Endothelial cell of umbilical vein (primary cell): ENCODE measurements around the gene C11orf21. TPM values are rescaled to one million over a fixed set of nuclear protein-coding genes. Genes with fewer than 3 reads are reported as not detected.

Experiments used
- BruUV-seq: library from RNA; stranded (reverse); fragments of 400-500 nt; replicated peaks from 2 replicates; lab custom pipeline; 2021; lab: Mats Ljungman, UMichigan
- CTCF ChIA-PET: fragments of 300-600, 350-600 bp; sonication (Branson Sonifier 250); formaldehyde crosslinking; loops from one replicate; lab custom pipeline; 2021; ENCODE audit warnings: antibody characterized with exemption, inconsistent platforms; lab: Charles Lee
- POLR2A ChIA-PET: fragments of 300-600, 350-600 bp; sonication (Branson Sonifier 250); formaldehyde crosslinking; loops from one replicate; lab custom pipeline; 2021; ENCODE audit warnings: antibody characterized with exemption, inconsistent platforms; lab: Charles Lee
- DNase-seq: peaks from one replicate; pipeline ENCODE4 v3.0.0-alpha.2; 2011; ENCODE audit warnings: low read depth, low spot score
- FAIRE-seq: peaks from 2 replicates; lab custom pipeline; 2011; peaks lifted over from hg19 to GRCh38; lab: Jason Lieb, UNC
- H2AFZ ChIP-seq: 2 replicates; pipeline ENCODE4 v1.6.0; 2012; ENCODE audit warnings: low read depth, low read length, control low read depth, inconsistent platforms
- H3K27ac ChIP-seq: 2 replicates; pipeline ENCODE4 v1.5.1; 2011; ENCODE audit warnings: low read depth, mild to moderate bottlenecking, control low read depth, low read length, moderate library complexity; ENCODE audit not compliant: insufficient read depth
- H3K27me3 ChIP-seq, 2 experiments: 2 replicates each; pipeline versions ENCODE4 v1.6.0 to v1.6.1; 2011; ENCODE audit warnings: low read length in 2 of 2, mixed read lengths in 1 of 2; ENCODE audit not compliant: control insufficient read depth in 2 of 2, insufficient read depth in 2 of 2
- H3K36me3 ChIP-seq, 2 experiments: 2 replicates in 1 of 2; 3 replicates in 1 of 2; pipeline ENCODE4 v1.5.1; 2011; ENCODE audit warnings: low read length in 2 of 2, mild to moderate bottlenecking in 1 of 2, moderate library complexity in 1 of 2; ENCODE audit not compliant: control insufficient read depth in 2 of 2, insufficient read depth in 2 of 2; ENCODE audit errors: extremely low read depth in 1 of 2
- H3K4me1 ChIP-seq: 3 replicates; pipeline ENCODE4 v1.5.1; 2011; ENCODE audit warnings: mild to moderate bottlenecking, low read length; ENCODE audit not compliant: control insufficient read depth, insufficient read depth; ENCODE audit errors: extremely low read depth
- H3K4me2 ChIP-seq: 2 replicates; pipeline ENCODE4 v1.6.1; 2011; ENCODE audit warnings: low read length, control low read depth, mixed read lengths; ENCODE audit not compliant: insufficient read depth
- H3K4me3 ChIP-seq, 3 experiments: fragments of 200-600 bp in 1 of 3; sonication (generic), shearing (Covaris generic) in 1 of 3; replicated peaks in 1 of 3; 2 replicates each; pipeline ENCODE4 v1.5.1; 2011 to 2016; ENCODE audit warnings: control low read depth in 3 of 3, low read length in 3 of 3, mild to moderate bottlenecking in 2 of 3, inconsistent platforms in 1 of 3, low read depth in 1 of 3, moderate library complexity in 1 of 3; ENCODE audit not compliant: insufficient read depth in 1 of 3
- H3K79me2 ChIP-seq: 2 replicates; pipeline ENCODE4 v1.6.0; 2012; ENCODE audit warnings: low read length, inconsistent platforms; ENCODE audit not compliant: control insufficient read depth, insufficient read depth
- H3K9ac ChIP-seq: replicated peaks from 2 replicates; pipeline ENCODE3; 2011; ENCODE audit warnings: low read length, control low read depth; ENCODE audit not compliant: insufficient read depth; ENCODE audit errors: extremely low read depth
- H3K9me1 ChIP-seq: replicated peaks from 3 replicates; pipeline ENCODE4 v1.6.0; 2011; ENCODE audit warnings: mild to moderate bottlenecking, low read length; ENCODE audit not compliant: control insufficient read depth, insufficient read depth; ENCODE audit errors: extremely low read depth
- H3K9me3 ChIP-seq: replicated peaks from 2 replicates; pipeline ENCODE4 v1.5.1; 2012; ENCODE audit warnings: low read length, inconsistent platforms; ENCODE audit not compliant: control insufficient read depth, insufficient read depth
- H4K20me1 ChIP-seq: replicated peaks from 2 replicates; pipeline ENCODE3; 2011; ENCODE audit warnings: mild to moderate bottlenecking, low read length; ENCODE audit not compliant: control insufficient read depth, insufficient read depth; ENCODE audit errors: extremely low read depth
- EZH2 ChIP-seq: IDR thresholded peaks from 2 replicates; pipeline ENCODE4 v1.6.1; 2012; ENCODE audit warnings: borderline replicate concordance, low read depth, mild to moderate bottlenecking, moderate library complexity, low read length, inconsistent platforms; ENCODE audit not compliant: severe bottlenecking
- FOS ChIP-seq: IDR thresholded peaks from 2 replicates; pipeline ENCODE4 v1.6.1; 2011; ENCODE audit warnings: mild to moderate bottlenecking, low read length, moderate library complexity, borderline replicate concordance; ENCODE audit not compliant: insufficient read depth
- GATA2 ChIP-seq: IDR thresholded peaks from 2 replicates; pipeline ENCODE4 v1.7.0; 2011; ENCODE audit warnings: low read depth, mild to moderate bottlenecking, moderate library complexity, mixed read lengths, low read length; ENCODE audit not compliant: insufficient read length, insufficient read depth
- JUN ChIP-seq: IDR thresholded peaks from 2 replicates; pipeline ENCODE4 v1.6.1; 2011; ENCODE audit warnings: borderline replicate concordance, low read depth; ENCODE audit not compliant: insufficient read length, insufficient read depth
- MYC ChIP-seq: IDR thresholded peaks from one replicate; pipeline ENCODE4 v1.6.1; 2011; ENCODE audit warnings: mild to moderate bottlenecking, low read depth, low read length
- POLR2A ChIP-seq: IDR thresholded peaks from 2 replicates; pipeline ENCODE4 v1.6.1; 2012; ENCODE audit warnings: low read depth, mild to moderate bottlenecking, control low read depth, low read length
- POLR2AphosphoS5 ChIP-seq: IDR thresholded peaks from 2 replicates; pipeline ENCODE4 v1.6.1; 2012; ENCODE audit warnings: low read depth, mild to moderate bottlenecking, control low read depth, low read length, moderate library complexity; ENCODE audit not compliant: insufficient read depth
- dilution Hi-C: fragments of 300-500 bp; cut with MboI; formaldehyde crosslinking; loops from one replicate; pipeline ENCODE4 v1.15.0; 2019; ENCODE audit warnings: low sequenced_read_pairs; ENCODE audit not compliant: extremely low pct_ligation_motif_present
- intact Hi-C: fragments of 100-400 bp; cut with micrococcal nuclease; formaldehyde crosslinking; loops from one replicate; pipeline ENCODE4 v1.10.0; 2022
- polyA plus RNA-seq, 4 experiments: library from polyadenylated mRNA; depleted of rRNA in 3 of 4; stranded (reverse) in 3 of 4; unstranded in 1 of 4; fragments of >200 nt; gene quantifications; 2 replicates each; pipeline versions ENCODE4 v1.2.1 to v1.2.3, GENCODE V29; 2011 to 2012; ENCODE audit warnings: missing spikeins in 1 of 4
- total RNA-seq: library from RNA; stranded (reverse); gene quantifications from 2 replicates; pipeline ENCODE4 v1.2.3, GENCODE V29; 2021
- TF ChIP-seq, protein P1 (sequence below): IDR thresholded peaks from 2 replicates; pipeline ENCODE4 v1.6.1; 2011; ENCODE audit not compliant: insufficient read depth, insufficient read length
- TF ChIP-seq, protein P2 (sequence below), 2 donors: IDR thresholded peaks; 1 replicate in 1 of 2; 2 replicates in 1 of 2; pipeline ENCODE4 v1.5.1; 2011; ENCODE audit warnings: low read length in 2 of 2, mild to moderate bottlenecking in 2 of 2, moderate library complexity in 2 of 2, control low read depth in 1 of 2, inconsistent platforms in 1 of 2, low read depth in 1 of 2; ENCODE audit not compliant: insufficient read depth in 1 of 2; ENCODE audit errors: extremely low read depth in 1 of 2

Gene C11orf21
- total and polyA plus RNA-seq, 2 donors (not counting 3 experiments of a cell fraction or from before 2014, with no cell fraction given), result not detected

DNA sequence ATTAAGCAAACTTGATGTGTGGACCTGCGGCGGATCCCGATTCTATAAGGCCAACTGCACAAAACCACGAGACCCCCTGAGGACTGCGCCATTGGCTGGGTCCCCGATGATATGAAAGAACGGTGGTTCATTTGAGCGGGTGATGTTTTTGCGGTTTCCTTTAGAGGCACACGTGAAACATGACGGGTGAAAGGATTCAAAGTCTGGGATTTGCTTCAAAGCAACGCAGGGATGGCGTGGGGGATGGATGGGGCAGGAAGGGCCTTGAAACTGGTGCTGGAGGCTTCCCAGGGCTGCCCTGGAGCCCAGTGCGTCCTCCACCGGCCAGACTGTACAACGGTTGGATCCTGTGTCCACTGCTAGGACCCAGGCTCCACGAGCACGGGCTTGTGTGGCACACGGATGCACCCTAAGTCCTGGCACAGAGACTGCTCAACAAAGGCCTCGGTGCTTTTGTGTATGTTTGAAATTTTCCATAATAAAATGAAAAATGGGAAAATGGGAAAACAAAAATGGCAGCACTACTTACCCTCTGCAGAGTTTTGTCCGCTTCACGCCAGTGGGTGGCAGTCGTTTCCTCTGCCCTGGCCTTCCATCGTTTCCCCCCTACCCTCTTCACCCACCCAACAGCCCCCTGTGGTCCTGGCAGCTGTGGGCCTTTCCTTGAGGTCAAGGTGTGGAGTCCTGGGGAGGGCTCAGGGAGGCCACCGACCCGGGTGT, 35.0 kb downstream of the C11orf21 start:
- Histone ChIP-seq H2AFZ (no peak overlapping the region), H3K9me3 (no peaks in the 10 kb centered on the region), H3K9ac (no peak overlapping the region), H4K20me1 (no peaks in the 10 kb centered on the region), H3K9me1 (no peaks in the 10 kb centered on the region), H3K4me3 (no peak overlapping the region), H3K4me2 (no peak overlapping the region), H3K79me2 (no peaks in the 10 kb centered on the region), H3K36me3 (no peaks in the 10 kb centered on the region), H3K27ac (no peak overlapping the region), H3K4me1 (no peaks in the 10 kb centered on the region), H3K27me3 (peaks cover 23 to 34% of the 10 kb centered on the region in 2 experiments)
- ChIA-PET POLR2A (no interaction called here), CTCF (no interaction called here)
- FAIRE-seq, result no peak
- TF ChIP-seq MYC (no peak), GATA2 (no peak), POLR2A (no peak), POLR2AphosphoS5 (no peak), EZH2 (no peak), FOS (no peak), JUN (no peak)
- TF ChIP-seq, protein P1, sequence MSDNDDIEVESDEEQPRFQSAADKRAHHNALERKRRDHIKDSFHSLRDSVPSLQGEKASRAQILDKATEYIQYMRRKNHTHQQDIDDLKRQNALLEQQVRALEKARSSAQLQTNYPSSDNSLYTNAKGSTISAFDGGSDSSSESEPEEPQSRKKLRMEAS, result no peak
- TF ChIP-seq, protein P2, sequence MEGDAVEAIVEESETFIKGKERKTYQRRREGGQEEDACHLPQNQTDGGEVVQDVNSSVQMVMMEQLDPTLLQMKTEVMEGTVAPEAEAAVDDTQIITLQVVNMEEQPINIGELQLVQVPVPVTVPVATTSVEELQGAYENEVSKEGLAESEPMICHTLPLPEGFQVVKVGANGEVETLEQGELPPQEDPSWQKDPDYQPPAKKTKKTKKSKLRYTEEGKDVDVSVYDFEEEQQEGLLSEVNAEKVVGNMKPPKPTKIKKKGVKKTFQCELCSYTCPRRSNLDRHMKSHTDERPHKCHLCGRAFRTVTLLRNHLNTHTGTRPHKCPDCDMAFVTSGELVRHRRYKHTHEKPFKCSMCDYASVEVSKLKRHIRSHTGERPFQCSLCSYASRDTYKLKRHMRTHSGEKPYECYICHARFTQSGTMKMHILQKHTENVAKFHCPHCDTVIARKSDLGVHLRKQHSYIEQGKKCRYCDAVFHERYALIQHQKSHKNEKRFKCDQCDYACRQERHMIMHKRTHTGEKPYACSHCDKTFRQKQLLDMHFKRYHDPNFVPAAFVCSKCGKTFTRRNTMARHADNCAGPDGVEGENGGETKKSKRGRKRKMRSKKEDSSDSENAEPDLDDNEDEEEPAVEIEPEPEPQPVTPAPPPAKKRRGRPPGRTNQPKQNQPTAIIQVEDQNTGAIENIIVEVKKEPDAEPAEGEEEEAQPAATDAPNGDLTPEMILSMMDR (IDR thresholded peaks at IDR 0.05; ENCODE audit: extremely low read depth in 1 of 2, insufficient read depth in 1 of 2, low read depth in 1 of 2, low read length in 2 of 2), result no peak
- intact Hi-C loops (no loop called here), dilution Hi-C loops (no loop called here)
- no TSS peak for BruUV-seq
- DNase-seq, result no peak
